ENCODE results near the gene SLC30A1.

SLC30A1 gene

DNA sequence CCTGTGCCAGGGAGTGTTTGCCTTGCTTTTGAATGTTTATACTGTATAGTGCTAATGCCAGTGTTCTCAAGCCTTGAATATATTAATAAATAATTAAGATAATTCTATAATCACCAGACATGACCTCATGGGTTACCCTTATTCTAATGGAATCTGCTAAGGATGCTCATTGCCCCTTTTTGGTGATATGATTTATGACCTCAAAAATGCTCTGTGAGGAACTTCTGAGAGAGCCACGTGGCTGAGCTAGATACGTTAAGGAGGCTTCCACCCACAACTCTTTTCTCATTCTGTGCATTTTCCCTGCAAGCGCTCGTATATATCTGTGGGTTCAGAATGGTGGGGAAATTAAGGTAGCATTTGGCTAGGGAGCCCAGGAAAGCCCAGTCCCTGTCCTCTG lies 19.6 kb upstream of the SLC30A1 start:
- TF ChIP-seq CREB1 (IDR thresholded peaks at IDR 0.05; ENCODE audit: low read depth) (no peak), CEBPB (IDR thresholded peaks at IDR 0.05) (no peak), EGR1 (IDR thresholded peaks at IDR 0.05) (no peak)
- TF ChIP-seq, protein P1, sequence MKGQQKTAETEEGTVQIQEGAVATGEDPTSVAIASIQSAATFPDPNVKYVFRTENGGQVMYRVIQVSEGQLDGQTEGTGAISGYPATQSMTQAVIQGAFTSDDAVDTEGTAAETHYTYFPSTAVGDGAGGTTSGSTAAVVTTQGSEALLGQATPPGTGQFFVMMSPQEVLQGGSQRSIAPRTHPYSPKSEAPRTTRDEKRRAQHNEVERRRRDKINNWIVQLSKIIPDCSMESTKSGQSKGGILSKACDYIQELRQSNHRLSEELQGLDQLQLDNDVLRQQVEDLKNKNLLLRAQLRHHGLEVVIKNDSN (IDR thresholded peaks at IDR 0.05): no peak
- TF ChIP-seq, protein P2, sequence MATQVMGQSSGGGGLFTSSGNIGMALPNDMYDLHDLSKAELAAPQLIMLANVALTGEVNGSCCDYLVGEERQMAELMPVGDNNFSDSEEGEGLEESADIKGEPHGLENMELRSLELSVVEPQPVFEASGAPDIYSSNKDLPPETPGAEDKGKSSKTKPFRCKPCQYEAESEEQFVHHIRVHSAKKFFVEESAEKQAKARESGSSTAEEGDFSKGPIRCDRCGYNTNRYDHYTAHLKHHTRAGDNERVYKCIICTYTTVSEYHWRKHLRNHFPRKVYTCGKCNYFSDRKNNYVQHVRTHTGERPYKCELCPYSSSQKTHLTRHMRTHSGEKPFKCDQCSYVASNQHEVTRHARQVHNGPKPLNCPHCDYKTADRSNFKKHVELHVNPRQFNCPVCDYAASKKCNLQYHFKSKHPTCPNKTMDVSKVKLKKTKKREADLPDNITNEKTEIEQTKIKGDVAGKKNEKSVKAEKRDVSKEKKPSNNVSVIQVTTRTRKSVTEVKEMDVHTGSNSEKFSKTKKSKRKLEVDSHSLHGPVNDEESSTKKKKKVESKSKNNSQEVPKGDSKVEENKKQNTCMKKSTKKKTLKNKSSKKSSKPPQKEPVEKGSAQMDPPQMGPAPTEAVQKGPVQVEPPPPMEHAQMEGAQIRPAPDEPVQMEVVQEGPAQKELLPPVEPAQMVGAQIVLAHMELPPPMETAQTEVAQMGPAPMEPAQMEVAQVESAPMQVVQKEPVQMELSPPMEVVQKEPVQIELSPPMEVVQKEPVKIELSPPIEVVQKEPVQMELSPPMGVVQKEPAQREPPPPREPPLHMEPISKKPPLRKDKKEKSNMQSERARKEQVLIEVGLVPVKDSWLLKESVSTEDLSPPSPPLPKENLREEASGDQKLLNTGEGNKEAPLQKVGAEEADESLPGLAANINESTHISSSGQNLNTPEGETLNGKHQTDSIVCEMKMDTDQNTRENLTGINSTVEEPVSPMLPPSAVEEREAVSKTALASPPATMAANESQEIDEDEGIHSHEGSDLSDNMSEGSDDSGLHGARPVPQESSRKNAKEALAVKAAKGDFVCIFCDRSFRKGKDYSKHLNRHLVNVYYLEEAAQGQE (IDR thresholded peaks at IDR 0.05; ENCODE audit: low read depth): no peak

DNA sequence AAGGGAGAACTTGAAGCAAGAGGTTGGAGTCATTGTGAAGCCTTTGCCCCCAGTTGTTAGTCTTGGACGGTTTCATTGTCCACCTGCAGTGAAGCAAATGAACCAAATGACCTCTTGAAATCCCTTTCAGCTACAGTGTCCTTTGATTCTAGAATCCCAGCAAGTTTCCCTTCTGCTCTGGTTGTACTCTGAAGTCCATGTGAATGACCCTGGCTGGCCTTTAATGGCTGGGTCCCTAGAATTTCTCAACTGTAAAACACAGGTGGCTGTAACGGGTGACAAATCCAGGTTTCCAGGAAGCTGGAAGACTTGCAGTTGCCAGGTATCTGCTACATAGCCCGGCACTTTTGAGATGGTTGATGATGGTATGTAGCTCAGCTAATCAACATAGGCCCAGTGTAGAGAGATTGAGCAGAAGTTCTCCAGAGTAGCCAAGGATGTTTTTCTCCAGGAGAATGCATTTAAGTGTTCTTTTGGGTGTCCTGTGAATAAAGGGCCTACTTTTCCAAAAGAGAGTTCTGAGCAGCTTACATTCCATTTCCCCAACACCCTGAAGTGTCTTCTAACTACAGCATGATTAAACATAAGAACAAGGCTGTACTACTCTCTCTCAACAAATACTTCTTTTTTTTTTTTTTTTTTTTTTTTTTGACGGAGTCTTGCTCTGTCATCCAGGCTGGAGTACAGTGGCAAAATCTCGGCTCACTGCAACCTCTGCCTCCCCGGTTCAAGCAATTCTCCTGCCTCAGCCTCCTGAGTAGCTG lies 17.6 kb upstream of the SLC30A1 start:
- no peak for TF ChIP-seq RAD21 (IDR thresholded peaks at IDR 0.05; ENCODE audit: low read depth)
- TF ChIP-seq FOXM1 (IDR thresholded peaks at IDR 0.05; ENCODE audit: borderline replicate concordance, low read depth): no peak

DNA sequence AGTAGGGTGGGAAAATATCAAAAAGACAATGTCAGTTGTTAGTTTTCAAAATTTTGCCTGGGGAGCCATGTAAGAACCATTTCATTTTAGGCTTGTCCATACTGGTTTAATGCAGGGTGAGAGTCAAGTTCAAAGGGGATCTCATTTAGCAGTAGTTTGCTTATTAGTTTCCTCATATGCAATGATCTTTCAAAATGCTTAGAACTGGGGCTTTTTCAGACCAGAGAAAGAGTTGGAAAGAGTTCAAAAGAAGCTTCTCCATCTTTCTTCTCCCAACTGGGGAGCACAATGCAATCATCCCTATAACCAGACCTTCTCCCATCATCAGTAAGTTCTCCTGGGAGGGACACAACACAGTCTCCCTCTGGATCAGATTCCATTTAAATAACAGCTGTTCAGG lies 16.5 kb upstream of the SLC30A1 start:
- no peak for TF ChIP-seq YY1 (IDR thresholded peaks at IDR 0.05; ENCODE audit: low read depth)
- no peak for TF ChIP-seq TEAD4 (IDR thresholded peaks at IDR 0.05)
- no peak for TF ChIP-seq CEBPB (IDR thresholded peaks at IDR 0.05)
- TF ChIP-seq EGR1 (IDR thresholded peaks at IDR 0.05): no peak
- no peak for TF ChIP-seq FOXM1 (IDR thresholded peaks at IDR 0.05; ENCODE audit: borderline replicate concordance, low read depth)
- no peak for TF ChIP-seq TCF12 (IDR thresholded peaks at IDR 0.05; ENCODE audit: low read depth)
- TF ChIP-seq TAF1 (IDR thresholded peaks at IDR 0.05; ENCODE audit: low read depth): no peak
- TF ChIP-seq, protein P3, sequence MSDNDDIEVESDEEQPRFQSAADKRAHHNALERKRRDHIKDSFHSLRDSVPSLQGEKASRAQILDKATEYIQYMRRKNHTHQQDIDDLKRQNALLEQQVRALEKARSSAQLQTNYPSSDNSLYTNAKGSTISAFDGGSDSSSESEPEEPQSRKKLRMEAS (IDR thresholded peaks at IDR 0.05): no peak
- TF ChIP-seq, protein P2 (IDR thresholded peaks at IDR 0.05; ENCODE audit: low read depth): no peak
- TF ChIP-seq EP300 (IDR thresholded peaks at IDR 0.05; ENCODE audit: borderline replicate concordance): no peak
- TF ChIP-seq NFIC (IDR thresholded peaks at IDR 0.05): no peak
- TF ChIP-seq RAD21 (IDR thresholded peaks at IDR 0.05; ENCODE audit: low read depth): no peak
- TF ChIP-seq, protein P1 (IDR thresholded peaks at IDR 0.05): no peak
- TF ChIP-seq CREB1 (IDR thresholded peaks at IDR 0.05; ENCODE audit: low read depth): no peak
- no peak for TF ChIP-seq ZBTB7A (IDR thresholded peaks at IDR 0.05; ENCODE audit: low read depth)

DNA sequence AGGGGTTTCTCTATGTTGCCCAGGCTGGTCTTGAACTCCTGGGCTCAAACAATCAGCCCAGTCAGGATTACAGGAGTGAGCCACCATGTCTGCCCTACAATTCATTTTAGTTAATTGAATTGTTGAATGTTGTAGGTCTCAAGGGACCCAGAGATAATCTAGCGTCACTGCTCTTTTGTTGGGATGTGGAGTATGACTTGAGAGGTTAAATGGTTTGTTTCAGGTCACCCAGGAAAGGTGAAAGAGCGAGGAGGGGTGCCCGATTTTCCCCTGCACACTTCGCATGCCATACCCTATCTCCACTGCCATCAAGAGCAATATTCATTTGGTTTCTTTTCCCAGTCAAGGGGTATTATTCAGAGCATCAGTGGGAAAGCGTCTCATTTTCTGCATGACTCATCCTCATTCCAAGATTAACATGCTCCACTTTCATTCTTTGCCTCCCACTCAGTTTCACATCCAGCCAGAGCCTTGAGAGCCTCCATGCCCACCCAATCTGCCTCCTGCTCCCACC lies 13.1 kb upstream of the SLC30A1 start:
- TF ChIP-seq, protein P3 (IDR thresholded peaks at IDR 0.05): no peak
- TF ChIP-seq, protein P2 (IDR thresholded peaks at IDR 0.05; ENCODE audit: low read depth): no peak
- TF ChIP-seq CREB1 (IDR thresholded peaks at IDR 0.05; ENCODE audit: low read depth) (no peak), TEAD4 (IDR thresholded peaks at IDR 0.05) (no peak), FOXM1 (IDR thresholded peaks at IDR 0.05; ENCODE audit: borderline replicate concordance, low read depth) (no peak), RAD21 (IDR thresholded peaks at IDR 0.05; ENCODE audit: low read depth) (no peak), TCF12 (IDR thresholded peaks at IDR 0.05; ENCODE audit: low read depth) (no peak), ZBTB7A (IDR thresholded peaks at IDR 0.05; ENCODE audit: low read depth) (no peak), EGR1 (IDR thresholded peaks at IDR 0.05) (no peak), CEBPB (IDR thresholded peaks at IDR 0.05) (no peak), EP300 (IDR thresholded peaks at IDR 0.05; ENCODE audit: borderline replicate concordance) (no peak), TAF1 (IDR thresholded peaks at IDR 0.05; ENCODE audit: low read depth) (no peak)

Data from Ishikawa (cell line).